GM18517 (cell line): ENCODE data around the gene PYGM.
"Not testable (repeated sequence)": the region's sequence is repeated elsewhere in the genome, so short reads cannot be mapped to it uniquely, and the experiment has no call there.

Experiments
- ATAC-seq: cut with Tn5 transposase; IDR thresholded peaks from one replicate; pipeline ENCODE4 v1.9.1; 2021; ENCODE audit warnings: mild to moderate bottlenecking, moderate library complexity; ENCODE audit not compliant: unreplicated experiment

Gene PYGM

DNA sequence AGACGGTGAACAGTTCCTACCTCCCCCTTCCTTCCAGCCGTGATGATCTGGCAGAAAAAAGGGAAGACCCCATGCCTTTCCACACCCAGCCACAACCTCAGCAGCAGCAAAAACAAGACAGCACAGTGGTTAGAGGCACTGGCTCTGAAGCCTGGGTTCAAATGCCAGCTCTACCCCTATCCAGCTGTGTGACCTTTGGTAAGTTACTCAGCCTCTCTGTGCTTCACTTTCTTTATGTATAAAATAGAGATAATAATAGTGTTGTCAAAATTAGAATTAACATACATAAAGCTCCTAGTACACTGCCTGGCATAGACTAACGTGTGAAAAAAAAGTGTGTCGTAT lies 41.0 kb downstream of the PYGM start:
- ATAC-seq = no peak

DNA sequence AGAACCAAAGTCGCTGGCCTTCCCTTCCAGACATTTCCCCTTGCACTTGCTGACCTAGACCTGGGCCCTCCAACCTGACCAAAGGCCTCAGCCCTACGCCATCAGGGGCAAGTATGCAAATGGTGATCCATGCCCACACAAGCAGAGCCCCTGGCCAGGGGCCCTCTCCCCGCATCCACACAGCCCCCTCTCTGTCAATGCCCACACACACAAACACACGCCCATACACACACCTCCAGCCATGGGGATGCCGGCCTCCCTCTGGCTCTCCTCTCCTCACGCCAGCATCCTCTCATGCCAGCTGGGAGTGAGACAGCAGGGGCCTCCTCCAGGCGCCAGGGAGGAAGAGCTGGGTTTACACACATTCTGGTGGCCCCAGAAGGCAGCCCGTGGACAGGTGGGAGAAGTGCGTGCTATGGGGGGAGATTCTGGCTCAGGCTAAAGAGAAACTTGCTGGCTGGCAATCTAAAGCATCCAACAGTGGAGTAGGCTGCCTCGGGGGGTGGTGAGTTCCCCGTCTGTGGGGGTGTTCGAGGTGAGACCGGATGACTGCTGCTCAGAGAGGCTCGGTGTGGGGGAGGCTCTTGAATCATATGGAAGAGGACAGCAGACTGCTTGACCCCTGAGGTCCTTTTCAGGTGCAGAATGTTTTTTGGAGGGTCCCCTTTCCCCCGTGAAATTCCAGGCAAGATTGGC lies 41.5 kb downstream of the PYGM start:
- ATAC-seq = no peak

GRCh38 chr11:64717268-64717578 lies 42.6 kb downstream of the PYGM start:
- ATAC-seq = no peak

- no peak for ATAC-seq
Observed at GRCh38 chr11:64716473-64717267, 43.1 kb downstream of the PYGM start.

GRCh38 chr11:64715756-64716472 lies 43.9 kb downstream of the PYGM start:
- no peak for ATAC-seq

DNA sequence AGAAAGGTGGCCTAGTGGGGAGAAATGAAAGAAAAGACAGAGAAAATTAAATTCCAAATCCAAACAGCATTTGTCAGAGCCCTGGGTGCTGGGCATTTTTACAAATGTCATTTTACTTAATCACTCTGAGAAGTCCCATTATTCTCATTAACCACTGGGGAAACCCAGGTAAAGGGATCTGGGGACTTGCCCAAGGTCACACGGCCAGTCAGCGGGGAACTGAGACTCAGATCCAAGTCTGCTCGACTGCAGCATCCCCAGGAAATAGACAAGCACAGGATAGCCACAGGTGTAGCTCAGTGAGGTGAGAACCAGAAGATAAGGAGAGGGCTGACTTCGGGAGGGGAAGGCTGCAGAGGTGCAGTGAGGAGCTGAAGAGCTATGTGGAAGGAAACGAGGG lies 44.7 kb downstream of the PYGM start:
- ATAC-seq = no peak

DNA sequence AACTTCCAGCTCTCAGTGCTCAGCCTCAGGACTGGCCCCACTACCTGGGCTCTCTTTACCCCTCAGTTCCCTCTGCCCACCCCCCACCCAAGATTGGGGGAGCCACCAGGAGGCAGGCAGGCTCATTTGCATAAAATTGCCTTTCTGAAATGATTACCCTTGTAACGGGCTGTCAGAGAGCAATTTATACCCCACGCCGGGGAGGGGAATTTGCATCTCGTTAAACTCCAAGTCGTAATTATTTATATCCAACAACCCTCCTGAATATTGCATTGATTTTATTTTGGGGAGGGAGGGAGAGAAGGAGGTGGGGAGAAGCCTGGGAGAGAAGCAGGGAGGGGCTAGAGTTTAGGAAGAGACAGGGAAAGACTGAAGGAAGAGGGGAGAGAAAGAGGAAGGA lies 45.1 kb downstream of the PYGM start:
- ATAC-seq = no peak

DNA sequence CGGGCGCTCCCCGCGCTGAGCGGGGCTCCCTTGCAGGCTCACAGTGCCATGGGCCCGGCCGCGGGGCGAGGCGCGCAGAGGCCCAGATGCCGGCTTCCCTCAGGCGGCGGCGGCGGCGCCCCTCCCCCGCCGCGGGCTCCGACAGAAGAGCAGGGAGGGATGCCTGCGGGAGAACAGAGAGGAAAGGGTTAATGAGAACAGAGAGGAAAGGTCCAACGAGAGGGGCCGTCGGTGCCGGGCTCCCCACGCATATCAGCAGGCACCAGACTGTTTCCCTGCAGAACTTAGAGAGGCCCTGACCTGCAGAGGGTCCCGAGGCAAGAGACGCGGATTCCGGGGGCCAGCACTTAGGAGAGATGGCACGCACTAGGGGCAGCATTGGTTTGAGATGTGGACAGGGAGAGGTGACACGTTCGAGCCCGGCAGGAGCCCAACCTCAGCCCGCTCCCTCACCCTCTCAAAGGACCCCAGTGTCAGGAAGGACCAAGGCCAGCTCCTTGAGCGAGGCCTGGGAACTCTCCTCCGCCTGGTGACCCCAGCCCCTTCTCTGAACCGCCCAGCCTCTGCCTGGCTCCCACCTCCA lies 45.9 kb downstream of the PYGM start:
- ATAC-seq = no peak

- no peak for ATAC-seq
Observed at GRCh38 chr11:64713016-64713707, 46.6 kb downstream of the PYGM start.

GRCh38 chr11:64712430-64713015 lies 47.3 kb downstream of the PYGM start:
- ATAC-seq = no peak

DNA sequence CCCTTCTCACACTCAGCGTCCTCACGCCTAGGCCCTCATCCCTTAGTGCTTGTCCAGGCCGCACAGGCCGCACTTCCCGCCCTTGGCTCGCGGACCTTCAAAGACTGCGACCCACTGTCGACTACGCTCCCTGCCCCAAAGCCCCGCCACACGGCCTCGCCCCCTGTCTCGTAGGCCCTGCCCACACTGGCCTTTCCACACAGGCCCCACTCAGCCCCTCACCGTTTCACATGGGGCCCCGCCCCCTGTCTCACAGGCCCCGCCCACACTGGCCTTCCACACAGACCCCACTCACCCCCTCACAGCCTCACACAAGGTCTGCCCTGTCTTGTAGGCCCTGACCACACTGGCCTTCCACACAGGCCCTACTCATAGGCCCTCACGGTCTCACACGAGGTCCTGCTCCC lies 47.8 kb downstream of the PYGM start:
- ATAC-seq = no peak

DNA sequence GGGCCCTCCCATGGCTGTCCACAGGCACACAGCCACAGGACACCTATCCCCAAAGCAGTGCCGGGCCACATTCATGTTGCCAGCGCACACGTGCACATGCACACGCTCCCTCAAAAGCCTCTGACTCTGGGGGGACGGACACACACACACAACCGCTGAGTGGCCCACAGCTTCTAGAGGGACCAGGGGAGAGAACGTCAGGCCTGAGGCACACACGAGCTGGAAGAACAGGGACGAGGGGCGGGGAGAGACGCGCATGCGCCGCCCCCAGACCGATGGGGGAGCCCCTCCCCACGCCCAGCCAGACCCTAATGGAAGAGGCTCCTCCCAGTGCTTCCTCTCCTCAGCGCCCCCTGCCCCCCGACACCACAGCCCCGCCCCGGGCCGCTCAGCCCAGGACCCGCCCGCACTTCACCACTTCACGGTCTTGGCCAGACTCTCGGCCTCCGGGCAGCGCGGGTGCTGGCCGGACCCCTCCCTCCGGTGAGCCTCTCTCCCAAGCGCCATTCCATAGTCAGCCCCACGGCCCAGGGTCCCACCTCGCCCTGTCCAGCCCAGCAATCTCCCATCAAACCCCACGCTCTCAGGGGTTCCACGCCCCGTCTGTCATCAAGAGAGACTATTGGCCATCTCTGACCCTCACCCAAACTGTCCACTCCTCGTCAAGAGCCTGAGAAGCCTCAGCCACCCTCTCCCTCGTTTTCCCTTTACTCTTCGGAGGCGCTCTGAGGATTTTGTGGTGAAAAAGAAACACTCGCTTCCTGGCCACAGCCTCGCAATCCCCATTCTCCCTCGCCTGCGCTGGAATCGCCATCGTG lies 48.4 kb downstream of the PYGM start:
- ATAC-seq = no peak

DNA sequence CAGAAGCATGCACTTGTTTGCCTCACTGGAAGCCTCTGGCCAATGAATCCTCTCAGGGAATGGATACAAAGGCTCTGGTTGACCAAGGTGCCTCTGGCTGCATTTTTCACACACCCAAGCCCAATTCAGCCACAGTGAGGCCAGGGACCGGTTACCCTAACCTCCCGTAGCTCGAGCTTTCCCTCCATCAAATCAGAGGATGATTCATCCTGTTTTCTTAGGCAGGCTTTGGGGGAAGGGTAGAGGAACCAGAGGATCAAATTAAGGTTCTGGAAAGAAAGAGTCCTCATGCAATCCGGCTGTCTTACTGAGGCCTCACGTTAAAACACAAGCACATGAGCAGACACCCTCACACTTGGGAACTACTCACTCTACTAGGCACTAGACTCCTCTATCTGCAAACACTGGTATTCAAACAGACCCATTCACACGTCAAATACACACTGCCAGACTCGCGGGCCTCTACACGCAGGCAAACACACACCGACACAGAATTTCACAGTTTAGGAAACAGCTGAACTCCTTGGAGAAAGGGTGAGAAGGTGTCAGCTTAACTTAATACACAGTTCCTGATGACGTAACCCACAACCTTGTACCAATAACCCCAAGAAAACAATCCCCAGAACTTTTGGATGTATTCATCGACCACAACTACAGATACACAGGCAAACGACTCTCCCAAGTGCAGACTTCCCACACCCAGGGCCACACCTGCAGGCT lies 49.2 kb downstream of the PYGM start:
- no peak for ATAC-seq

- ATAC-seq = no peak
Observed at GRCh38 chr11:64705501-64705900, 54.3 kb downstream of the PYGM start.

GRCh38 chr11:64703048-64703447 lies 56.7 kb downstream of the PYGM start:
- ATAC-seq = no peak

DNA sequence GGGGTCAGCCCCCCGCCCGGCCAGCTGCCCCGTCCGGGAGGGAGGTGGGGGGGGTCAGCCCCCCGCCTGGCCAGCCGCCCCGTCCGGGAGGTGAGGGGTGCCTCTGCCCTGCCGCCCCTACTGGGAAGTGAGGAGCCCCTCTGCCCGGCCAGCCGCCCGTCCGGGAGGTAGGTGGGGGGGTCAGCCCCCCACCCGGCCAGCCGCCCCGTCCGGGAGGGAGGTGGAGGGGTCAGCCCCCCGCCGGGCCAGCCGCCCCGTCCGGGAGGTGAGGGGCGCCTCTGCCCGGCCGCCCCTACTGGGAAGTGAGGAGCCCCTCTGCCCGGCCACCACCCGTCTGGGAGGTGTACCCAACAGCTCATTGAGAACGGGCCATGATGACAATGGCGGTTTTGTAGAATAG lies 57.8 kb downstream of the PYGM start:
- not testable (repeated sequence) for ATAC-seq

DNA sequence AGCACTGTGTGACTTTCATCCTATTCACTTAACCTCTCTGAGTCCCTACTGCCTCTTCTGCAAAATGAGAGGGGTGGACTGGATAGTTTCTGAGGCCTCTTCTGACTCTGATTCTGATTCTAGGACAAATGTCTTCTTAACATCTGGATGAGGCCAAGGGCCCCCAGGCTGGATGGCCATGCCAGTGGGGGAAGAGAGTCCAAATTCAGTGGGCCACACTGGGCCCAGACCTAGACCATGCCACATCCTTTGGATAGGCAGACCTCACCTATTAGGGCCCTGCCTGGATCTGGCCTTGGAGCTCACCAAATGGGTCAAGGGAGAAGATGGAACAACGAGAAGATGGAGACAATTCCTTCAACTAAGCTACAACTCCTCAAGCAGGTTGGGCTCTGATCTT lies 61.3 kb downstream of the PYGM start:
- no peak for ATAC-seq

DNA sequence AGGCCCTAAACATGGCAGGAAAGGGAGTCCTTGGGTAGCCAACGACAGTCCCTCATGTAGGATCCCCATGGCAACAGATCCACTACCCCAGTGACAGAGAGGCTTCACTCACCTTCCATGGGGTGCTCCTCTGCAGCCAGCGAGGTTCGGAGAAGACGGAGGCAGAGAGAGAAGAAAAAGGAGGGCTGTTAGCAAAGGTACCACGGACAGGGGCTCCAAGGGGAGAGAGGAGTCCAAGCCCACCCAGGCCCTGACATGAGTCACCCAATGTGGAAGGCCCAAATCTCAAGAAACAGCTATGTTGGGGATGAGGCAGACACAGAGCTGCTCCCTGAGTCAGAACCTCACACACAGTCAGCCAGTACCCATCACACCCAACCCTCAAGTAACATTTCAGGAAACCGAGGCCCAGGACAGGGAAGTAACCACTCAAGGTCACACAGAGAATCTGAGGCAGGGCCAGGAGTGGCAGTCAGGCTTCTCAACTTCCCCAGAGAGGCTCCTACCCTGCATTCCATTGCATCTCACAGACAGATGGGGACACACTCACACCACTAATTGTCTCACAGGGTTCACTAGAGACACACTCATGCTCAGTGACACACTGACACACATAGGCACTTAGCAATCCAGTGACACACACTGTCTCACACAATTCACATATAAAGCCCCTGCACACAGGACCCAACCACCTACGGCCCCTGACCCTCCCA lies 62.0 kb downstream of the PYGM start:
- no peak for ATAC-seq
